Right forelimb (tissue), 1 donor: ENCODE results near the gene MTX1.
"Not testable (repeated sequence)": the region's sequence is repeated elsewhere in the genome, so short reads cannot be mapped to it uniquely, and the experiment has no call there.

Source experiments
- DNase-seq: peaks from one replicate; pipeline ENCODE4 v3.0.0-alpha.2; 2018

Gene MTX1

DNA sequence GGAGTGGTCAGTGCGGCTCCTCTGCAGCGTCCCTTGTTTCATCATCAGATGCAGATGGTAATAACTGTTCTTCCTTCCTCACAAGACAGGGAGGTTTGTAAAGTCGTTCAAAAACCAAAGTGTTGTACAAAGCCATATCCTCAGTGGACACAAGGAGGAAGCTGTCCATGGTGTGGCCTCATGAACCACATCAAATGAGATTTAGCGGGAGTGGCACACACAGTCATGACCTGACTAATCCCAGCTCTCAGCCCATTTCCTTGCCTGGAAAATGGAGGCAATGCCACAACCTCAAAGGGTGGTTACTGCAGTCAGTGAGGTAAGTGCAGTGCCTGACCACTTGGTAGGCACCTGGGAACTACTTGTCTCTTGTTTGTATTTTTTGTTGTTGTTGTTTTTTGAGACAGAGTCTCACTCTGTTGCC lies 33.4 kb downstream of the MTX1 start:
- DNase-seq = no peak

- no peak for DNase-seq
These were observed 34.4 kb downstream of the MTX1 start for GRCh38 chr1:155242805-155243358.

DNA sequence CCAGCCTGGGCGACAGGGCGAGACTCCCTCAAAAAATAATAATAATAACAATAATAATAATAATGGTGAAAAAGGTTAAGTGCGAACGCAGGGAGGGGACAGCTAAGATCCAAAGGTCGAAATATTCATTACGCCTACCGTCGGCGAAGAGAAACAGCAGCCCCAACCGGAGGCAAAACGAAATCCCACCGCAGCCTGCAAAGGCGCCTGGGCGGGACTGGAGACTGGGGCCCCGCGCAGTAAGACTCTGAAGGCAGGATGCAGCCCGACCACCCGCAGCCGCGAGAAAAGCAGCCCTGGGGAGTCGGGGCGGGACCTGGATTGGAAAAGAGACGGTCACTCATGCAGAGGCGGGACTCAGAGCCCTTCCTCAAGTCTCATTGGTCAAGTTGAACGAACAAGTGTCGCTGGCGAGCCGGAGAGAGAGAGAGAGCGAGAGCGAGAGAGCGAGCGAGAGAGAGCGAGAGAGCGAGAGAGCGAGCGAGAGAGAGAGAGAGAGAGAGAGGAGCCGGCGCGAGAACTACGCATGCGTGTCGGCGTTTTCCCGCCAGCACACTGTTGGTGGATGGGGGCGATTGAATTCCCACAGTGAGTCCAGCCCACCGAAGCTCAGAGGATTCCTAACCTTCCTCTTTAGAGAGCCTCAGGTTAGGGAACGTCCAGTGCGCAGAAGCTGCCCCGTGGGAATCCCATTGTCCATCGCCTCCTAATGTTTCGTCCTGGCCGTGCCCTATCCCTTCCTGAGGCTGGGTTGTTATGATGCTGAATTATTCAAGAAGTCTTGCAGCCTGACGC lies 36.1 kb downstream of the MTX1 start:
- peak; percentile 99 for DNase-seq

GRCh38 chr1:155245163-155245524 lies 36.6 kb downstream of the MTX1 start:
- DNase-seq = no peak

DNA sequence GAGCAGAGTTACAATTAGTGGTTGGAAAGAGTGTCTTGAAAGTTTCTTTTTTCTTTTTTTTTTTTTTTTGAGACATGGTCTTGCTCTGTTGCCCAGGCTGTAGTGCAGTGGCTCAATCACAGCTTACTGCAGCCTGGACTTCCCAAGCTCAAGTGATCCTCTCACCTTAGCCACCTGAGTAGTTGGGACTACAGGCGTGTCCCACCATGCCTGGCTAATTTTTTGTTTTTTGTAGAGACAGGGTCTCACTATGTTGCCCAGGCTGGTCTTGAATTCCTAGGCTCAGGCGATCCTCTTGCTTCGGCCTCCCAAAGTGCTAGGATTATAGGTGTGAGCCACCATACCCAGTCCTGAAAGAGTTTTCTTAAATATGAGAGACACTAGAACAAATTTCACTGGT lies 38.3 kb downstream of the MTX1 start:
- DNase-seq = not testable (repeated sequence)

GRCh38 chr1:155247667-155248553 lies 39.4 kb downstream of the MTX1 start:
- DNase-seq = no peak

- no peak for DNase-seq
These were observed 41.7 kb downstream of the MTX1 start for GRCh38 chr1:155250246-155250632.

DNA sequence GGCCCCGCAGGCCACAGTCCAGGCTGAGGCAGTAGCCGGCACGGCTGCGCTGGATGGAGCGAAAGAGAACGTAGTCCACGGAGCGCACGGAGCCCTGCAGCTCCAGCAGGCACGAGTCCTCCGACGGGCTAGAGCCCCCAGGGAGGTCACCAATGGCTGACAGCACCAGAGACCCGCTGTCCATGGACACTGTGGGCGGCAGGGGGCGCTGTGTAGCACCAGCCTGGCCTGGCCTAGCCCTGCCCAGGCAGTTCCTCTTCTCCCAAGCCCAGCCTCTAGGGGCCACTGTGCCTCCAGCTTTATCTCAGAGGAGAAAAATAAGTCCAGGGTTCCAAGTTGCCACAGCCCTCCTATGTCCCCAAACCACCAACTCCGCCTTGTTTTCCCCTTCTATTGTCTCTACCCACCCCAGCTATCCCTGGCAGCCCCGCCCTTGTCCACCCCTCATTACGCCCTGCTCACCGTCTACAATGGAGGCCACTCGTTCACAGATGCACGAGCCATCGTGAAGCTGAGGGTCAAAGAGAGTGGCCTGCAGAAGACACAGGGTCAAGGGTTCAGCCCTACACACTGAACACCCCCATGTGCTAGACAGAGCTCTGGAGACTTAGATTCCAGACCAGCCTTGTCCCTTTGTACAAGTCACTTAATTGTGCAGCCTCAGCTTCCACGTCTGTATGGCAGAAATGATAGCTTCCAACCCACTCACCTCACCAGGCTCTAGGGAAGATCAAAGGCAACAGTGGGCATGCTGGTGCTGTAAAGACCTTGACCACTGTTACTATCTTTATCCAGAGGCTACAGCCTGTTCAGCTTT lies 42.3 kb downstream of the MTX1 start:
- DNase-seq = peak; percentile 93

GRCh38 chr1:155251566-155251965 lies 43.1 kb downstream of the MTX1 start:
- DNase-seq = no peak

DNA sequence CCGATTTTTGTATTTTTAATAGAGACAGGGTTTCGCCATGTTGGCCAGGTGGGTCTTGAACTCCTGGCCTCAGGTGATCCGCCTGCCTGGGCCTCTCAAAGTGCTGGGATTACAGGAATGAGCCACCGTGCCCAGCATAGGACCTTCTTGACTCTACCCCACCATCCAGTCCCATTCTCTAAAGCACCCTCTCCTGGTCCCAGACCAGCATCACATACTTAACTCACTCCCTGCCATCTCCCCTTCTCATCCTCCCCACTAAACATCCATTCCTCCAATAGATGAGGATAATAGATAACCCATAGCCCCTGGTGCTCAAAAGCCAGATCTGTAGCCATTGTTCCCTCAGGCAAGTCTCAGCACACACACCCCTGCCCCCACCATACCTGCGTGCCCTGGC lies 44.7 kb downstream of the MTX1 start:
- DNase-seq = no peak

GRCh38 chr1:155253797-155254196 lies 45.3 kb downstream of the MTX1 start:
- no peak for DNase-seq

GRCh38 chr1:155254228-155254713 lies 45.8 kb downstream of the MTX1 start:
- no peak for DNase-seq

DNA sequence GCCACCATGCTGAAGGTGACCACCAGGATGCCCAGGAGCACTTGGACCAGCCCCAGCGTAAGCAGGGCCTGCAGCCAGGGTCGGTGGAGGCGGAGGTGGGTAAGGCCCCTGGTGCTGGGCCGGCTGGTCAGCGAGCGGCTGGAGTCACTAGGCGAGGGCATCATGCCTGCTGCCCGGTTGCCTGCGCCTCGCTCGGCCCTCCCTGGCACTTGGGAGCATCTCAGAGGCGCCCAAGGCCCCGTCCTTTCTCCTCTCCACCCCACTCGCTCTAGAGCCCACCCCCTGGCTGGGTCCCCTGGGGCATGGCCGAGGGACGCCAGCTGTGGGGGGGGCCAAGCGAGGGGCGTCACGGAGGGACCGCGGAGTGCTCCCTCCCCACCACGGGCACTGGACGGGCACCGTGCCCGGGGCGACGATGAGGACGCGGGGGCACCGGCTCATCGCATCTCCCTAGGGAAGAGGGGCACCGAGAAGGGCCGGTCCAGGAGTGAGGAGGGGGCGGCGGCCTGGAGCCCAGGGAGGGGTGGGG lies 46.3 kb downstream of the MTX1 start:
- DNase-seq = peak; percentile 63

DNA sequence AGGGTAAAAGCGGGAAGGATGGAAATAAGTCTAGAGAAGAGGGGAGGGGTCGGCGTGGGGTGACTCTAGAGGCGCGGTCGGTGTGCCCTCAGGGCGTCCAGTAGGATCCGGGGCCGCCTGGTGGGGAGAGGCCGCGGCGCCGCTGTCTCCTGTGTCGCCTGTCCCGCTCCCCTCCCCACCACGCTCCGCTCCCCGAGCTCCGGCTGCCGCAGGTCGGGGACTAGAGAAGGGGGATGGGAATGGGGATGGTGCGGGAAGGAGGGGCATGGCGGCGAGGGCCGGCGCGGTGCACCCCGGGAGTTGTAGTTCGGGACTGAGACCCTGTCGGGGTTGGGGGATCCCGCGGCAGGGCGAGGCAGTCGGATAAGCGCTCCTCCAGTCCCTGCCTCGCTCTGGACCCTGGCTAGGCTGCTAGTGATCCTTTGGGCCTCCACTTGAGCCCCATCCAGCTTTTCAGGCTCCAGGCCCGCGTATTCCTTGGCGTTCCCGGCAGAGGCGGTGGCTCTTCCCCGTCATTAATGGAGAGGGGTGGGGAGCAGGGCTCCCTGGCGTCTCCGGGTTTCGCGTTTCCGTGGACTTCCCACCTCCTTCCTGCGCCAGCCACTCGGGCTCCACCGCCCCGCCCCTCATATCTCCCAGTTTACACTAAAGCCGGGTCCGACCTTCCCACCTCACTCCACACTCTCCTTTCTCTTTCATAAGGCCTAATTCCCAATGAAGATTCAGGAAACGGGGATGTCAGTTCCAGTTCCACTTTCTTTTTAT lies 46.9 kb downstream of the MTX1 start, which contains the start of gene ENTREP3:
ENTREP3 (minus strand) TSS at position 241 of the 765 bp plus-strand sequence. CDS start 606 bp downstream, outside the sequence.
- DNase-seq = peak; percentile 94

DNA sequence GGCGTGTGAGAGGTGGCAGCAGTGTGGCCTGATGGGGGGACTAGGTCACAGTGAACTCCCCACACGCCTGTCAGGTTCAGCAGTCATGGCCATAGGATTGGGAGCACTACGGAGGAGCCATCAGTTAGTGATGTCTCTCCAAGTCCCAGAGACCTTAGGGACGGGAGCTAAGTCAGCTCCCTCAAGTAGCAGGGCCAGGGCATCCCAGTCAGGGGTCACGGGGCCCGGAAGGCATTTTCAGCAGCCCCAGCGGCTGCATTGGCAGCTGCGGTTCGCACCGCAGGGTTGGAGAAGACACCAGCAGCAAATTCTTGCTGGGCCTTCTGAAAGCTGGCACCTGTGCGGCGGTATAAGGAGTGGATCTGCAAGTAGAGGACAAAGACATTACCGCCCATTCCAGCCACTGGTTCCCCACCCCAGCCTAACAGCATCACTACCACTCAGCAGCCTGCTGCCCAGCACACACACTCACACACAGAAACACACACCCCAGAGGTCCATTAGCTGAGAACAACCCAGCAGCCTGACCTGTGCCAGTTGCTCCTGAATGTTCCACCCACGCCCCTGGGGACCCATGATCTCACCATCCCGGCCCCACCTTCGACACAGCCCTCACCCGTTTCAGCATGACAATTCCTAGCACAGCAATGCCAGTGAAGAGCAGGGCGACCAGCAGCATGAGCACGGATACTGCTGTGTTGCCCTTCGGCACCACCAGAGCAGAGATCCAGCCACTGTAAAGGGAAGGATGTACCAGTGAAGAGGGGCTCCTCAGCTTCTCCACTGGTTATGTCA lies 47.8 kb downstream of the MTX1 start:
- no peak for DNase-seq

DNA sequence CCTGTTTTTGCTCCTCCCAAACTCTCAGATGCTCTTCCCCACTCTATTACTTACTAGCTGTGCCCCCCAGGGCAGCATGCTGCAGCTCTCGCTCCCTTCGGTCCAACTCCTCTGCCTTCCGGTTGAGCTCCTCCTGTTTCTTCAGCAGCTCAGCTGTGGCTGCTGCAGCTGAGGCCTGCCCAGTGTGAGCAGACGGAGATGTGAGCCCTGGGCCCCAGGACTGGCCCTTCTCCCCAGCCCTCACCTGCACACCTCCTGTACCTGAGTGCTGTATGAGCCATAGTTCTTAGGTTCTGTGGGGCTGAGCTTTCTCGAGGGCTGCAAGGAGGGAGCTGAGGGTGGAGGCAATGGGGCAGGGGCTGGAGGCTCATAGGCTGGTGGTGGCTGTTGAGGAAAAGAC lies 51.8 kb downstream of the MTX1 start:
- no peak for DNase-seq

DNA sequence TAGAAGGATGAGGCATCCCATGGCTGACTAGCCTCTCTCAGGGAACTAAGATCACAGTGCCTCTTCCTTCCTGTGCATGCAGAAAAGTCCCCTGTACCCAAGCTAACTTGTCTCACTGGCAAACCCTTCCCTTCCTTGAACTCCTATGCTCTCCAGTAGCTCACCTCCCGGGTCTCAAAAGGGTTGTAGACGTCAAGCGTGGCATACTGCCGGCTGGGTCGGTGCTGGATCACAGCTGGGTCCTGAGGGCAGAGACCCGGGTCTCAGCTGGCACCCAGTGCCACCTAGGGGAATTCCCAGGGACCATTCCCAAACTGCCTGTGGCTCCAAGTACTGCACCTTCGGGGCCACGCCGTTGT lies 53.0 kb downstream of the MTX1 start:
- no peak for DNase-seq

- DNase-seq = peak; percentile 92
These were observed 53.6 kb downstream of the MTX1 start, which contains the start of gene SCAMP3 for GRCh38 chr1:155261852-155262673. SCAMP3 (minus strand) TSS chr1:155262360; CDS start chr1:155262151, 209 bp downstream.

DNA sequence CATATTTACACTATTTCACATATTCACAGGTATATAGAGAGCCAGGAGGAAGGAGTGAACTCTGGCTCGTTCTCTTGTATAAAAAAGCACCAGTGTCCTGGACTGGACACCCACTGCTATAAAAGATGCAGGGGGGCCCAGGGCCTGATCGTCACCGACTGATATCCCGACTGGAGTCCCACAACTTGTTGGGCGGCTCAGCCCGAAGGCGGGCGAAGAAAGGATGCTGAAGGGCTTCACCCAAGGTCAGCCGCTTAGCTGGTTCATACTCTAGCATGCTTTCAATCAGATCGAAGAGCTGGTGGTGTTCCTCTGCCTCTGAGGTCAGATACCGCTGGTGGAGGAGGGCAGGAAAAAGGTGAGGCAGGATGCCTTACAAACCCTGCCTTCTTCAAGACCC lies 54.6 kb downstream of the MTX1 start:
- no peak for DNase-seq
